ENCODE data around the gene BICD1. TPM values are rescaled to one million over a fixed set of nuclear protein-coding genes. Genes with fewer than 3 reads are reported as not detected.

BICD1 gene
- 10 to 100 TPM; 23.1 to 62.9 (median 56.7) TPM for total RNA-seq
- 10 to 100 TPM in 2 of 3 donors, 1 to 10 TPM in 1; 8.5 to 11.6 (median 10.9) TPM for polyA plus RNA-seq
- long read RNA-seq, donor 1, partial matches to known transcripts, result 0 of 3 reads
- long read RNA-seq, donor 1, other reads (novel, unspliced or antisense), result 0 of 3 reads
- long read RNA-seq, donor 2, partial matches to known transcripts, result 0 of 3 reads
- long read RNA-seq, donor 2, other reads (novel, unspliced or antisense), result 0 of 3 reads

DNA sequence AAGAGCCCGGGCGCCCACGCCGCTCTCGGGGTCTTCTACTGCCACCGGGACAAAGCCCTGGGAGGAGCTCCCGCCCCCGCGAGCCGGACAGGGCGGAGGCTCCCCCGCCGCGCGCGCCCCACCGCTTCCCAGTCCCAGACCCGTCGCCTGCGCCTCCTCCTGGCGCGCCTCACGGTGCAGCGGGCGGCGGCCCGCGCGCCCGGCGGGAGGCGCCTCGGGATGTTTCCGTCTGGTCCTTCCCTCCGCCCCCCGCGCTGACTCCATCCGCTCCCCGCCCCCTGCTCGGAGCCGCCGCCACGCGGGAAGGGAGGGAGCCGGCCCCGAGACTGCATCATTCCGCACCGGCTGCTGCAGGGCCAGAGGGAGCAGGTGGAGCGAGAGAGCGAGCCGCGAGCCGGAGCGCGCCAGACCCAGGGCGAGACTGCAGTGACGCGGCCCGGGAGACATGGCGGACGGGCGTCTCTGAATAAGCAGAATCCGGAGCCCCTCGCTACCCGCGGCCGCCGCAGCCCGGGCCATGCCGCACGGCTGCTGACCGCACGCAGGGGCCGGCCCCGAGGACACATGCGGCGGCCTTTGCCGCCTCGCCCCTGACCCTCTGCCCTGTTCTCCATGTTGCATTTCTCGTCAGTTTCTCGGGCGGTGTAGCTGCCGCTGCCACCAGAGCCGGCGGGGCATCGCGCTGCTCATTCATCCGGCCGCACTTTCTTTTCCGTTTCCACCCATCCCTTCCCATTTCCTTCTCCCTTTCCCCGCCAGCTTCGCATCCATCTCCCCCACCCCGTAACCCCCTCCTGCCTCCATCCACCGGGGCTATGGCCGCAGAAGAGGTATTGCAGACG lies at the start of gene BICD1:
Gene BICD1 (plus strand): TSS at position 331 of the 842 bp plus-strand sequence. CDS start 485 bp downstream, at position 816.
- H3K27me3 ChIP-seq (replicated peaks in 1 of 7), result peaks cover 0 to 5% (median 0%) of the 10 kb centered on the region in 7 donors
- no peaks in the 10 kb centered on the region for H3K9me3 ChIP-seq
- H3K27ac ChIP-seq, result peak within 1 kb of the TSS; percentile 71 to 90 (median 86)
- peak within 1 kb of the TSS; percentile 83 to 100 (median 95) for H3K4me3 ChIP-seq
- peaks cover 16 to 49% (median 34%) of the 10 kb centered on the region in 6 donors for H3K4me1 ChIP-seq
- TF ChIP-seq POLR2AphosphoS5 (IDR thresholded peaks at IDR 0.05), result peak; percentile 89 to 94 (median 92)
- no peak for TF ChIP-seq POLR2A (IDR thresholded peaks at IDR 0.05)
- TF ChIP-seq, protein P1, sequence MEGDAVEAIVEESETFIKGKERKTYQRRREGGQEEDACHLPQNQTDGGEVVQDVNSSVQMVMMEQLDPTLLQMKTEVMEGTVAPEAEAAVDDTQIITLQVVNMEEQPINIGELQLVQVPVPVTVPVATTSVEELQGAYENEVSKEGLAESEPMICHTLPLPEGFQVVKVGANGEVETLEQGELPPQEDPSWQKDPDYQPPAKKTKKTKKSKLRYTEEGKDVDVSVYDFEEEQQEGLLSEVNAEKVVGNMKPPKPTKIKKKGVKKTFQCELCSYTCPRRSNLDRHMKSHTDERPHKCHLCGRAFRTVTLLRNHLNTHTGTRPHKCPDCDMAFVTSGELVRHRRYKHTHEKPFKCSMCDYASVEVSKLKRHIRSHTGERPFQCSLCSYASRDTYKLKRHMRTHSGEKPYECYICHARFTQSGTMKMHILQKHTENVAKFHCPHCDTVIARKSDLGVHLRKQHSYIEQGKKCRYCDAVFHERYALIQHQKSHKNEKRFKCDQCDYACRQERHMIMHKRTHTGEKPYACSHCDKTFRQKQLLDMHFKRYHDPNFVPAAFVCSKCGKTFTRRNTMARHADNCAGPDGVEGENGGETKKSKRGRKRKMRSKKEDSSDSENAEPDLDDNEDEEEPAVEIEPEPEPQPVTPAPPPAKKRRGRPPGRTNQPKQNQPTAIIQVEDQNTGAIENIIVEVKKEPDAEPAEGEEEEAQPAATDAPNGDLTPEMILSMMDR (IDR thresholded peaks at IDR 0.05 in 8 of 11, conservative IDR thresholded peaks at IDR 0.05 in 3 of 11), result peak in 8 of 11 experiments; percentile 30 to 66 (median 50)
- intact Hi-C loops (cut with DNase I; ENCODE audit: low total_unique reads), result no loop called here
- WGBS, 5 donors, result 0 to 2% (median 1%) methylated on average over 47 to 96 of the region's 96 CpGs
- DNase-seq, result peak; percentile 93
- H3K36me3 ChIP-seq, result peaks cover 0 to under 1% (median 0%) of the 10 kb centered on the region in 6 donors

DNA sequence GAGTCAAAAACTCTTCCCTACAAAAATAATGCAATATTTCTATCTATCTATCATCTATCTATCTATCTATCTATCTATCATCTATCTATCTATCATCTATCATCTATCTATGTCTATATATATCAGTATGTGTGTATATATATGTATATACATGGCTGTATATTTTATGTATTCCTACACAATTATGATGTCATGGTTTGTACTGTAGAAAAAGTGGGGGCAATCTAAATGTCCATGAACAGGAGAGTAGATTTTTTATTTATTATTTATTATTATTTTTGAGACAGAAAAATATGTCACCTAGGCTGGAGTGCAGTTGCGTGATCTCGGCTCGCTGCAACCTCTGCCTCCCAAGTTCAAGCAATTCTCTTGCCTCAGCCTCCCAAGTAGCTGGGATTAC lies 45.6 kb upstream of the BICD1 start:
- TF ChIP-seq POLR2A (IDR thresholded peaks at IDR 0.05), result no peak
- TF ChIP-seq POLR2AphosphoS5 (IDR thresholded peaks at IDR 0.05), result no peak
- TF ChIP-seq, protein P1 (IDR thresholded peaks at IDR 0.05 in 8 of 11, conservative IDR thresholded peaks at IDR 0.05 in 3 of 11), result no peak
- peaks cover 0 to 18% (median 5%) of the 10 kb centered on the region in 6 donors for H3K4me1 ChIP-seq
- 96 to 100% (median 98%) methylated on average over 3 of the region's 3 CpGs for WGBS, 5 donors
- H3K9me3 ChIP-seq, result no peaks in the 10 kb centered on the region
- no peak for DNase-seq
- intact Hi-C loops (cut with DNase I; ENCODE audit: low total_unique reads), result loop anchor here (10.0 kb wide), 1 partner anchor 254 kb away; no protein-coding TSS in a partner anchor
- no peak overlapping the region for H3K27ac ChIP-seq
- H3K4me3 ChIP-seq, result no peak overlapping the region
- H3K36me3 ChIP-seq, result no peaks in the 10 kb centered on the region
- no peaks in the 10 kb centered on the region for H3K27me3 ChIP-seq (replicated peaks in 1 of 7)

DNA sequence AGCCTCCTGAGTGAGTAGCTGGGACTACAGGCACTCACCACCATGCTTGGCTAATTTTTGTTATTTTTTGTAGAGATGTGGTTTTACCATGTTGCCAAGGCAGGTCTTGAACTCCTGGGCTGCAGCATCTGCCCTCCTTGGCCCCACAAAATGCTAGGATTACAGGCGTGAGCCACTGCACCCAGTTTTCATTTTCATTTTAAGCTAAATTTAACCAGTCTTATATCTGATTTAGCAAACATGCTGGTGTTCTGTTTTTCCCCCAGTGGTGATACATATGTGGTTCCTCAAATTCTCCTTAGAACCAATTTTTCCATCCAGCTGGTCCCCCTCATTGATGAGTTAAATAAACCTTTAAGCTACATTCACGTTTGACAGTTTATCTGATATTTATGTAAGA lies 43.8 kb upstream of the BICD1 start:
- H3K27ac ChIP-seq, result no peak overlapping the region
- WGBS, 5 donors, result 27 to 37% (median 33%) methylated on average over 2 of the region's 2 CpGs
- H3K9me3 ChIP-seq, result no peaks in the 10 kb centered on the region
- intact Hi-C loops (cut with DNase I; ENCODE audit: low total_unique reads), result loop anchor here (10.0 kb wide), 1 partner anchor 252 kb away; no protein-coding TSS in a partner anchor
- H3K27me3 ChIP-seq (replicated peaks in 1 of 7), result no peaks in the 10 kb centered on the region
- H3K4me1 ChIP-seq, result peaks cover 0 to 18% (median 5%) of the 10 kb centered on the region in 6 donors
- no peak for TF ChIP-seq POLR2A (IDR thresholded peaks at IDR 0.05)
- TF ChIP-seq, protein P1 (IDR thresholded peaks at IDR 0.05 in 8 of 11, conservative IDR thresholded peaks at IDR 0.05 in 3 of 11), result no peak
- TF ChIP-seq POLR2AphosphoS5 (IDR thresholded peaks at IDR 0.05), result no peak
- H3K4me3 ChIP-seq, result no peak overlapping the region
- no peak for DNase-seq
- H3K36me3 ChIP-seq, result no peaks in the 10 kb centered on the region

Data from spleen (tissue), 13 donors.